NT2/D1 (cell line): ENCODE data around the gene TMEM8B.

Experiments
- SUZ12 ChIP-seq: IDR thresholded peaks from 2 replicates; pipeline ENCODE4 v1.6.1; 2011; ENCODE audit not compliant: insufficient read length, insufficient read depth; ENCODE audit errors: extremely low read depth
- YY1 ChIP-seq: IDR thresholded peaks from 2 replicates; pipeline ENCODE4 v1.6.1; 2011; ENCODE audit not compliant: insufficient read length, insufficient read depth
- ZNF274 ChIP-seq: IDR thresholded peaks from 2 replicates; pipeline ENCODE4 v1.6.1; 2011; ENCODE audit warnings: mild to moderate bottlenecking, low read depth, low read length

GRCh38 chr9:35869621-35870216 is 40.7 kb downstream of the TMEM8B start:
- TF ChIP-seq YY1 (no peak), SUZ12 (no peak), ZNF274 (no peak)
